T-cell (primary cell): ENCODE measurements around the gene CACNB1. TPM values are rescaled to one million over a fixed set of nuclear protein-coding genes. Genes with fewer than 3 reads are reported as not detected.
A peak's percentile ranks its signal among the peaks of the same experiment; 100 is the strongest.

Source experiments
- ATAC-seq, 4 experiments: fragments of 200-7000 bp in 3 of 4; fragments of 150-1000 bp in 1 of 4; cut with Tn5 transposase; replicated peaks in 1 of 4; 1 replicate in 3 of 4; 2 replicates in 1 of 4; pipeline ENCODE4 v1.10.0; 2021; ENCODE audit warnings: moderate library complexity in 3 of 4, mild to moderate bottlenecking in 2 of 4, moderate number of reproducible peaks in 1 of 4
- CTCF ChIA-PET, 2 donors: fragments of 300-600 bp; sonication (Branson Sonifier 250); formaldehyde crosslinking; loops; one replicate each; lab custom pipeline; 2022; ENCODE audit warnings: antibody characterized with exemption in 2 of 2; lab: Charles Lee
- POLR2A ChIA-PET, 2 donors: fragments of 300-600 bp; sonication (Branson Sonifier 250); formaldehyde crosslinking; loops; one replicate each; lab custom pipeline; 2022; ENCODE audit warnings: antibody characterized with exemption in 2 of 2; lab: Charles Lee
- DNase-seq, 35 experiments: peaks; one replicate each; pipeline versions ENCODE4 v3.0.0 to v3.0.0-alpha.2; 2013 to 2023
- H3K27ac ChIP-seq: one replicate; pipeline ENCODE4 v1.5.1; 2013; ENCODE audit warnings: low read length
- H3K27me3 ChIP-seq, 2 experiments: replicated peaks in 1 of 2; 1 replicate in 1 of 2; 2 replicates in 1 of 2; pipeline versions ENCODE4 v1.6.1 to v1.7.0; 2013; ENCODE audit warnings: low read length in 1 of 2, mixed read lengths in 1 of 2; ENCODE audit not compliant: control insufficient read depth in 2 of 2, insufficient read depth in 2 of 2; ENCODE audit errors: extremely low read depth in 1 of 2
- H3K36me3 ChIP-seq, 2 donors: 1 replicate in 1 of 2; 2 replicates in 1 of 2; pipeline versions ENCODE4 v1.6.1 to v1.7.0; 2013; ENCODE audit warnings: low read length in 1 of 2; ENCODE audit not compliant: control insufficient read depth in 2 of 2, insufficient read depth in 1 of 2; ENCODE audit errors: extremely low read depth in 1 of 2
- H3K4me1 ChIP-seq, 2 experiments: 1 replicate in 1 of 2; 2 replicates in 1 of 2; pipeline versions ENCODE4 v1.6.1 to v1.7.0; 2013; ENCODE audit warnings: low read length in 2 of 2, mixed read lengths in 1 of 2; ENCODE audit not compliant: insufficient read depth in 2 of 2, control insufficient read depth in 1 of 2; ENCODE audit errors: extremely low read depth in 1 of 2
- H3K4me3 ChIP-seq, 2 donors: 1 replicate in 1 of 2; 2 replicates in 1 of 2; pipeline versions ENCODE4 v1.5.1 to v1.7.0; 2013; ENCODE audit warnings: mild to moderate bottlenecking in 2 of 2, low read length in 1 of 2, moderate library complexity in 1 of 2; ENCODE audit not compliant: control insufficient read depth in 1 of 2; ENCODE audit errors: extremely low read depth in 1 of 2
- H3K9me3 ChIP-seq: 2 replicates; pipeline ENCODE4 v1.7.0; 2013
- H3K27ac Mint-ChIP-seq, 2 donors: one replicate each; pipeline ENCODE4 v1.8.0; 2020 to 2021; ENCODE audit warnings: mild to moderate bottlenecking in 2 of 2, mixed read lengths in 2 of 2
- H3K27me3 Mint-ChIP-seq, 2 donors: one replicate each; pipeline ENCODE4 v1.8.0; 2021 to 2022; ENCODE audit warnings: mixed read lengths in 2 of 2
- H3K36me3 Mint-ChIP-seq: one replicate; pipeline ENCODE4 v1.8.0; 2021; ENCODE audit warnings: mixed read lengths
- H3K4me1 Mint-ChIP-seq, 3 donors: one replicate each; pipeline ENCODE4 v1.8.0; 2020 to 2022; ENCODE audit warnings: mixed read lengths in 3 of 3, mild to moderate bottlenecking in 1 of 3
- H3K4me3 Mint-ChIP-seq, 3 donors: one replicate each; pipeline ENCODE4 v1.8.0; 2020 to 2022; ENCODE audit warnings: mild to moderate bottlenecking in 3 of 3, mixed read lengths in 3 of 3, moderate library complexity in 3 of 3
- H3K9me3 Mint-ChIP-seq, 3 donors: one replicate each; pipeline ENCODE4 v1.8.0; 2020 to 2022; ENCODE audit warnings: mixed read lengths in 3 of 3
- WGBS: methylation state at CpG from one replicate; pipeline ENCODE4 v1.1.5; 2013; ENCODE audit warnings: missing lambda C conversion rate; ENCODE audit not compliant: insufficient coverage; 5-methylcytosine and 5-hydroxymethylcytosine counted together
- total RNA-seq, 35 experiments: library from RNA in 6 of 35; stranded (reverse) in 6 of 35; fragments of 120-200 nt in 1 of 35; gene quantifications; one replicate each; pipeline versions ENCODE4 v1.2.1 to v1.2.4 and lab custom pipeline; 2013 to 2026

Gene CACNB1
- total RNA-seq, 5 donors from 2014 or later (not counting 1 experiment from before 2014, with no cell fraction given) = 10.8 to 23.2 (median 21.4) TPM

DNA sequence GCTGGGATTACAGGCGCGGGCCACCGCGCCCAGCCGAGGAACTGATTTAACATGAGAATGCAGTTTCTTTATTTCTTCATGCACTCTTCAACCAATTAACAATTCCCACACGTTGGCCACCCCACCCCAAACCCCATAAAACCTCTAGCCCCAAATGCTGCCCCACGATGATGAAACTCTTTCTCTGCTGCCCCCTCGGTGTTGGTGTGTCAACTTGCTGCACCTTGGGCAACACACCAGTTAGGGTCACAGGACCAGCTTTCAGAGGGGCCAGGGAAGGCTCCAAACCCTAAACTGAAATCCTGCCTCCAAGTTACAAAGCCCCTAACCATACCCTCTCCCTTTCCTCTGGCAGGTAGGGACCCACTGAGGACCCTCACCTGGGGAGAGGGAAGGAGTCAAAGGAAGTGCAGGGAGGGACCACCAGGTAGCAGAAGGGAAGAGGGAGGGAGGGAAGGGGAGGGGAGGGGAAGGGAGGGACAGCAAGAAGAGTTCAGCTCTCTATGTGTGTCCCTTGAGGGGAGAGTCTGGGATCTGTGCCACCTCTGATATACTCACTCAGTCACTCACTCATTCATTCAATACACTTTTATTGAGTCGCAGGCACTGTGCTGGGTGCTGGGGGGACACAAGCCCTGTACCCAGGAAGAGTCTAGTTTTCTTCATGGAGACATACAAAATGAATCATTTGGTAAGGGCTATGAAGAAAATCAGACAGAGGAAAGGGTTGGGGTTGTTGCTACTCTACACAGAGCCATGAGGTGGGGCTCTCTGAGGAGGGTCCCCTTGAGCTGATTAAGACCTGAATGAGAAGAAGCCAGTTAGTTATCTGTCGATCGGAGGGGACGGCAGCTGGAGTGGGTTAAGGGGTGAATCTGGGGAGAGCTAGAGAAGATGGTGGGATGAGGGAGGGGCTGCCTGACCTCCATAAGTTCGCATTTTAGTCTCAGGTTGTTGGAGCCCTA lies 50.0 kb downstream of the CACNB1 start:
- peaks cover 41 to 45% (median 41%) of the 10 kb centered on the region in 3 donors for H3K4me1 Mint-ChIP-seq
- Histone ChIP-seq H3K27me3 (peaks cover 0 to 19% of the 10 kb centered on the region in 2 experiments), H3K4me3 (no peak overlapping the region), H3K4me1 (peaks cover 2 to 35% of the 10 kb centered on the region in 2 experiments), H3K27ac (no peak overlapping the region), H3K36me3 (no peaks in the 10 kb centered on the region), H3K9me3 (no peaks in the 10 kb centered on the region)
- no peaks in the 10 kb centered on the region for H3K9me3 Mint-ChIP-seq
- ChIA-PET POLR2A (no interaction called here), CTCF (interaction anchor here in 1 of 2 donors (0.7 to 1.1 kb wide), 2 partner anchors 17 to 164 kb away, joined by 3 to 4 read pairs; no protein-coding TSS in a partner anchor)
- no peak overlapping the region for H3K4me3 Mint-ChIP-seq
- peak overlapping the region in 1 of 2 donors; percentile 39 for H3K27ac Mint-ChIP-seq
- H3K27me3 Mint-ChIP-seq = no peaks in the 10 kb centered on the region
- no peaks in the 10 kb centered on the region for H3K36me3 Mint-ChIP-seq
- 70% methylated on average over 9 of the region's 13 CpGs for WGBS
- no peak for ATAC-seq
- DNase-seq = no peak

DNA sequence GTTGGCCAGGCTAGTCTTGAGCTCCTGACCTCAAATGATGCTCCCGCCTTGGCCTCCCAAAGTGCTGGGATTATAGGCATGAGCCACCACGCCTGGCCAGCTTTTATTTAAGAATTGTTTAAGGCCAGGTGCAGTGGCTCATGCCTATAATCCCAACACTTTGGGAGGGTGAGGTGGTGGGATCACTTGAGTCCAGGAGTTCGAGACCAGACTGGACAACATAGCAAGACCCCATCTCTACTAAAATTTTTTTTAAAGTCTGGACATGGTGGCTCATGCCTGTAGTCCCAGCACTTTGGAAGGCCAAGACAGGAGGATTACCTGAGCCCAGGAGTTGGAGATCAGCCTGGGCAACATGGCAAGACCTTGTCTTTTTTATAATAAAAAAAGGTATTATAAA lies 51.2 kb downstream of the CACNB1 start:
- H3K36me3 ChIP-seq = no peaks in the 10 kb centered on the region
- DNase-seq (no peak), ATAC-seq (no peak)
- no peak overlapping the region for H3K27ac ChIP-seq
- Mint-ChIP-seq H3K27ac (no peak overlapping the region), H3K9me3 (peaks cover 0 to 3% (median 0%) of the 10 kb centered on the region in 3 donors), H3K36me3 (no peaks in the 10 kb centered on the region), H3K27me3 (no peaks in the 10 kb centered on the region), H3K4me3 (no peak overlapping the region), H3K4me1 (peaks cover 33 to 36% (median 34%) of the 10 kb centered on the region in 3 donors)
- no CpG with 5 or more reads among the region's 3 CpGs for WGBS
- H3K27me3 ChIP-seq = peaks cover 0 to 19% of the 10 kb centered on the region in 2 experiments
- peaks cover 2 to 25% of the 10 kb centered on the region in 2 experiments for H3K4me1 ChIP-seq
- no peaks in the 10 kb centered on the region for H3K9me3 ChIP-seq
- CTCF ChIA-PET = no interaction called here
- POLR2A ChIA-PET = interaction anchor here (0.6 to 0.7 kb wide), 4 partner anchors 162 to 588 kb away, joined by 3 to 7 read pairs (median 6); no protein-coding TSS in a partner anchor
- H3K4me3 ChIP-seq = no peak overlapping the region

DNA sequence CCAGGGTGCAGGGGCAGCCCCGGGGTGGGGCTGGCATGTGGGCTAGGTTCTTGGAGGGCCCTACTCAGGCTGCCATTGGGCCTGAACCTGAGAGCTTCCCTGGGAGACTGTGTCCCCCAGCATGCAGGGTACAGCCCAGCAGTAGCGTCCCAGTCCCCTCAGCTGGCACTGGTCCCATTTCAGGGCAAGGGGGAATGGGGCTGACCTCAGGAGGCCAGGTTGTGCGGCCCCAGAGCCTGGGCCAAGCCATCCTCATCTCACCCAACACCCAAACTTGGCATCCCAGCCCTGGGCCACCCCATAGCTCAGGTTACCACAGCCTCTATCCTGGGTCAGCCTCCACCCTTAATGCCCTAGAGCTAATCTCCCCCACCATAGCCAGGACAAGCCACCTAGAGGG lies 52.3 kb downstream of the CACNB1 start:
- WGBS = 88% methylated on average over 3 of the region's 3 CpGs
- H3K27me3 ChIP-seq = peaks cover 0 to 9% of the 10 kb centered on the region in 2 experiments

DNA sequence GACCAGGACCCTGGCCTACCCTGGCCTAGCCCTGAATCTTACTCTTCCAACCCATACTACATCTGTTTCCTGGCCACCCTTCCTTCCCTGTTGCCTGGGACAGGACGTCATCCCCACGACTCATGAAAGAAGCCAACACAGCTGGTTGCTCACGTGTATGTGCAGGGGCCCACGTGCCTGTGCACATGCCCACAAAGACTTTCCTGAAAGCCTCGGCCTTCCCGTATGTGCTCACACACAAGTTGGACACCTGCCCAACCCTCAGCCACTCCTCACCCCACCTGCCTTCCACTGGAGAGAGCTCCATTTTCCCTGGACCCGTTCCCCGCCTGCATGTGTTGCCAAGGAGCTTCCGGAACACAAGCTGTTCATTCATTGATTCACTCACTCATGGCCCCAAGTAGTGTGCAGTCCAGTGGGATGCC lies 53.0 kb downstream of the CACNB1 start:
- Histone ChIP-seq H3K36me3 (no peaks in the 10 kb centered on the region), H3K9me3 (no peaks in the 10 kb centered on the region), H3K27me3 (peaks cover 0 to 7% of the 10 kb centered on the region in 2 experiments), H3K4me1 (peaks cover 0 to 9% of the 10 kb centered on the region in 2 experiments), H3K4me3 (no peak overlapping the region), H3K27ac (no peak overlapping the region)
- DNase-seq = no peak
- Mint-ChIP-seq H3K27me3 (no peaks in the 10 kb centered on the region), H3K4me3 (no peak overlapping the region), H3K4me1 (peaks cover 17 to 22% (median 19%) of the 10 kb centered on the region in 3 donors), H3K9me3 (peaks cover 0 to 3% (median 0%) of the 10 kb centered on the region in 3 donors), H3K27ac (peak overlapping the region in 1 of 2 donors; percentile 66), H3K36me3 (no peaks in the 10 kb centered on the region)
- no peak for ATAC-seq
- POLR2A ChIA-PET = no interaction called here
- WGBS = 63% methylated on average over 7 of the region's 9 CpGs
- CTCF ChIA-PET = interaction anchor here (0.6 to 0.8 kb wide), 2 partner anchors 10 to 409 kb away, joined by 3 read pairs; no protein-coding TSS in a partner anchor

More for the DNA sequence above, 52.3 kb downstream of the CACNB1 start:
- no peak overlapping the region for H3K27ac ChIP-seq
- Mint-ChIP-seq H3K27ac (no peak overlapping the region), H3K4me3 (no peak overlapping the region), H3K36me3 (no peaks in the 10 kb centered on the region), H3K9me3 (peaks cover 0 to 3% (median 0%) of the 10 kb centered on the region in 3 donors), H3K27me3 (no peaks in the 10 kb centered on the region), H3K4me1 (peaks cover 24 to 29% (median 26%) of the 10 kb centered on the region in 3 donors)
- ChIA-PET CTCF (no interaction called here), POLR2A (no interaction called here)
- DNase-seq (no peak), ATAC-seq (no peak)
- H3K9me3 ChIP-seq = no peaks in the 10 kb centered on the region
- H3K4me3 ChIP-seq = no peak overlapping the region
- H3K36me3 ChIP-seq = no peaks in the 10 kb centered on the region
- peaks cover 2 to 14% of the 10 kb centered on the region in 2 experiments for H3K4me1 ChIP-seq

DNA sequence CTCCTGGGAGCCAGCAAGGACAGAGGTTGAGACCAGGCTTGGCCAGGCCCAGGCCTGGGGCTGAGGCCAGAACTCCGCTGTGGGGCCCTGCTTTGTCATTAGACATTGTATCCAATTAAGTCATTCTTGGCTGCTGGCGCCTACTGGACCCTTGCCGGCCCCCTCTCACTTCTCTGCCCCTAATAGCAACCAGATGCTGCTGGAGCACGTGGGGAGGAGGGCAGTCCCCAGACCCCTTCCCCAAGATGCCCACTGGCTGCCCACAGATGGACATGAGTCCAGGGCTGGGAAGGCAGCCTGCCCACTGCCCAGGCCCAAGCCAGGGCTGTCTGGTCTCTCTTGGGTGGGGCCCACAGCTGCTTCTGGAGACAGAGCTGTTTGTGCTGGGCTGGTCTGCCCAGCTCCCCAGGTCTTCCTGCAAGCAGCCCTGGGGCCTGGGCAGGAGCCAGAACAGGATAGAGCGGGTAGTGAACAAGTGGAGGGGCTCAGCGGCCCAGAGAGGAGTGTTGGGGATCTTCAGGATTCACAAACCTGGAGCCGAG lies 53.8 kb downstream of the CACNB1 start:
- Histone ChIP-seq H3K4me1 (peaks cover 0 to 5% of the 10 kb centered on the region in 2 experiments), H3K9me3 (no peaks in the 10 kb centered on the region), H3K4me3 (no peak overlapping the region), H3K27ac (no peak overlapping the region), H3K36me3 (peaks cover 0 to 3% of the 10 kb centered on the region in 2 donors), H3K27me3 (peaks cover 0 to 3% of the 10 kb centered on the region in 2 experiments)
- 90% methylated on average over 6 of the region's 7 CpGs for WGBS
- ChIA-PET CTCF (interaction anchor here in 1 of 2 donors (0.8 kb wide), 1 partner anchor 11 kb away, joined by 3 read pairs; no protein-coding TSS in a partner anchor), POLR2A (no interaction called here)
- DNase-seq (no peak), ATAC-seq (no peak)
- Mint-ChIP-seq H3K36me3 (no peaks in the 10 kb centered on the region), H3K27ac (no peak overlapping the region), H3K9me3 (peaks cover 0 to 3% (median 0%) of the 10 kb centered on the region in 3 donors), H3K4me1 (peaks cover 12 to 15% (median 12%) of the 10 kb centered on the region in 3 donors), H3K4me3 (no peak overlapping the region), H3K27me3 (no peaks in the 10 kb centered on the region)
